Aorta (tissue), 5 donors: ENCODE results near the gene OXCT1. TPM values are rescaled to one million over a fixed set of nuclear protein-coding genes. Genes with fewer than 3 reads are reported as not detected.

Experiments
- ATAC-seq: fragments of 200-7000 bp; cut with Tn5 transposase; one replicate; pipeline ENCODE4 v1.9.1; 2022; ENCODE audit warnings: moderate library complexity; ENCODE audit not compliant: low FRiP score
- DNase-seq, 2 donors: peaks; one replicate each; pipeline ENCODE4 v3.0.0-alpha.2; 2020
- H3K27ac ChIP-seq, 2 donors: one replicate each; pipeline ENCODE4 v1.5.1; 2013; ENCODE audit warnings: low read length in 2 of 2, mild to moderate bottlenecking in 2 of 2, moderate library complexity in 2 of 2, control low read depth in 1 of 2, inconsistent platforms in 1 of 2, low read depth in 1 of 2
- H3K27me3 ChIP-seq, 2 donors: one replicate each; pipeline ENCODE4 v1.6.1; 2013; ENCODE audit warnings: control low read depth in 1 of 2, low read length in 1 of 2, mild to moderate bottlenecking in 1 of 2, moderate library complexity in 1 of 2; ENCODE audit not compliant: insufficient read depth in 2 of 2, control insufficient read depth in 1 of 2
- H3K36me3 ChIP-seq, 2 donors: one replicate each; pipeline ENCODE4 v1.6.1; 2013; ENCODE audit warnings: control low read depth in 1 of 2, low read length in 1 of 2, mild to moderate bottlenecking in 1 of 2; ENCODE audit not compliant: insufficient read depth in 2 of 2, control insufficient read depth in 1 of 2
- H3K4me1 ChIP-seq, 2 donors: one replicate each; pipeline ENCODE4 v1.6.1; 2013; ENCODE audit warnings: low read length in 2 of 2, control low read depth in 1 of 2, mild to moderate bottlenecking in 1 of 2, moderate library complexity in 1 of 2; ENCODE audit not compliant: insufficient read depth in 2 of 2, control insufficient read depth in 1 of 2
- H3K4me3 ChIP-seq, 2 donors: one replicate each; pipeline ENCODE4 v1.5.1; 2013; ENCODE audit warnings: low read length in 2 of 2, control low read depth in 1 of 2, mild to moderate bottlenecking in 1 of 2
- H3K9me3 ChIP-seq: one replicate; pipeline ENCODE4 v1.6.1; 2013; ENCODE audit warnings: mild to moderate bottlenecking, low read length; ENCODE audit not compliant: control insufficient read depth
- WGBS, 2 donors: extraction: QIAGEN DNeasy Blood & Tissue Kit; methylation state at CpG; one replicate each; pipeline ENCODE4 v1.1.7; 2013; 5-methylcytosine and 5-hydroxymethylcytosine counted together
- intact Hi-C, 2 donors: fragments of 100-400 bp; cut with DNase I; formaldehyde crosslinking; loops; one replicate each; pipeline versions ENCODE4 v1.14.2 to v1.15.0; 2022
- polyA plus RNA-seq, 2 donors: library from polyadenylated mRNA; stranded (reverse); fragments of 200-250 nt; gene quantifications; one replicate each; pipeline ENCODE4 v1.2.3, GENCODE V29; 2013
- total RNA-seq, 2 donors: library from RNA; stranded (reverse); fragmentation: NEBNext Ultra II Directional; extraction: Animal tissue kit (Norgen Biotek cat#: 25700); gene quantifications; one replicate each; pipeline ENCODE4 v1.2.1, GENCODE V29; 2021
- donor health status: healthy with polysubstance abuse.
- donor health status: Bipolar disorder and iron deficiency.
- donor health status: DM: no; HTN: no; CAD: no.
- donor health status: DM: no; HTN: no; CAD: no.
- donor health status: DM: yes; HTN: yes; CAD: no.

OXCT1 gene
- total and polyA plus RNA-seq, 4 donors, result 22.5 to 32.1 (median 27.8) TPM

DNA sequence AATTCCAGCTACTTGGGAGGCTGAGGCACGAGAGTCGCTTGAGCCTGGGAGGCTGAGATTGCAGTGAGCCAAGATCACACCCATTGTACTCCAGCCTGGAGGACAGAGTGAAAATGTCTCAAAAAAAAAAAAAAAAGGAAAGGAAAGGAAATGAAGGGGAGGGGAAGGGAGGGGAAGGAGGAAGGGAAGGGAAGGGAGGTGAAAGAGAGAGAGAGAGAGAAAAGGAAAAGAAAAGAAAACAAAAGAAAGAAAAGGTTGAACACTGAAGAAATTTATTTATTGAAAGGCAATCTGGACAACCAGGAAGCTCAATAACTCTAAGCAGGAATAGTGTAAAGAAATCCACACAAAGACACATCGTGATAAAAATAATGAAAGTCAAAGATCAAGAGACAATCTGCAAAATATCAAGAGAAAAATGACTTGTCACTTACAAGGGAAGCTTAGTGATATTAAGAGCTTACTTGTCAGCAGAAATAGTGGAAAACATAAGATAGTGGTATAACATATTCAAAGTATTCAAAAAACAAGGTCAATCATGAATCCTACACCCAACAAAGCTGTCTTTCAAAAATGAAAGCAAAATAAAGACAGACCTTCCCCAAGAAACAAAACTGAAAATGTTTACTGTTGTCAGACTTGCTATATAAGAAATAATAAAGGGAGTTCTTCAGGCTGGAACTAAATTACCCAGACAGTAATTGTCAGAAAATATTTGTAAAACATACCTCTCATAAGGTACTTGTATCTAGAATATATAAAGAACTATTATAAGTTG is 23.0 kb upstream of the OXCT1 start:
- DNase-seq, result no peak
- 77 to 82% methylated on average over 3 of the region's 3 CpGs for WGBS, 2 donors

GRCh38 chr5:41892031-41892430 is 21.8 kb upstream of the OXCT1 start:
- no peak for DNase-seq
- Histone ChIP-seq H3K4me1 (no peaks in the 10 kb centered on the region), H3K4me3 (no peak overlapping the region), H3K27ac (no peak overlapping the region), H3K27me3 (no peaks in the 10 kb centered on the region), H3K9me3 (no peaks in the 10 kb centered on the region), H3K36me3 (no peaks in the 10 kb centered on the region)
- intact Hi-C loops, result no loop called here
- ATAC-seq, result no peak

More for the DNA sequence above, 23.0 kb upstream of the OXCT1 start:
- Histone ChIP-seq H3K4me1 (no peaks in the 10 kb centered on the region), H3K27me3 (no peaks in the 10 kb centered on the region), H3K36me3 (no peaks in the 10 kb centered on the region), H3K9me3 (no peaks in the 10 kb centered on the region), H3K4me3 (no peak overlapping the region), H3K27ac (no peak overlapping the region)
- intact Hi-C loops, result no loop called here
- no peak for ATAC-seq

DNA sequence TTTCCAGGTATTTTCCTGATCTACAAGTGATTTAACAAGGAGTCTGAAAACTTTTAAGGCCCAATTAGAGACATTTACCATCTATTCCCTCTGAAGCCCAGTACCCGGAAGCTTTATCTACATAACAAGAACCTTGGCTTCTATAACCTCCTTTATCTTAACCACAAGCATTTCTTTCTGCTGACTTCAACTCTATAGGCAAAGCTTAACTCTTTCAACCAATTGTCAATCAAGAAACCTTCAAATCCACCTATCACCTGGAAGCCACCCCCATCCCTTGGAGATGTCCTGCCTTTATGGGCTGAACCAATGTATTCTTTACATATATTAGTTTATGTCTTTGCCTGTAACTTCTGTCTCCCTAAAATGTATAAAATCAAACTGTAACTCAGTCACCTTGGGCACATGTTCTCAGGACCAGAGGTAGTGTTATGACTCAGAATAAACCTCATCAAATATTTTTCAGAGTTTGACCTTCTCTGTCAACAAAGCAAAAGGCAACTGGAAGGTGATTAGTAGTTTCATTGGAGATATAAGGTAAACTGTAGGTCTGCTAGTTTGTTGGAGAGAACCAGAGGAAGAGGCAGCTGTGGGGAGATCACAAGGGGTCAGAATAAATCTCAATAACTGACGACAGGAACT is 21.0 kb upstream of the OXCT1 start:
- DNase-seq, result no peak
- 30 to 42% methylated on average over 2 of the region's 2 CpGs for WGBS, 2 donors
- intact Hi-C loops, result no loop called here
- H3K9me3 ChIP-seq, result no peaks in the 10 kb centered on the region
- no peak overlapping the region for H3K4me3 ChIP-seq
- no peak overlapping the region for H3K27ac ChIP-seq
- no peaks in the 10 kb centered on the region for H3K36me3 ChIP-seq
- ATAC-seq, result no peak
- no peaks in the 10 kb centered on the region for H3K4me1 ChIP-seq
- H3K27me3 ChIP-seq, result no peaks in the 10 kb centered on the region

DNA sequence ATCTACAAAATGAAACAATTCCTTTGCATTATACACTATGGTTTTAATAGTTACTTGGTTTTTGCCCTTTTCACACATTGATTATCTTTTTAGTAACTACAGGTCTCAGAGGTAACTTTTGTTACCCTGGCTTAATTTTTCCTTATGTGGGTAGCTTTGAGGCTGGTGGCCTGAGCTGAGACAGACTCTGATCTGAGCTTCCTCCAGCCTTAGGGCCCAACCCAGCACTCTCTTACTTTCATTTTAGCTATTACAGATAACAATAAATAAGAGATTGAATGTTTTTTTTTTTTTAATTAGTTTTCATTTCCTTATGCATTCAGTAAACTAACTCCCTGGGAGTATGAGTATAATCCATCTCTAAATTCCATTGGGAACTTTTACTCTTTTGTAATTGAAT is 15.1 kb upstream of the OXCT1 start:
- intact Hi-C loops, result no loop called here
- Histone ChIP-seq H3K27me3 (no peaks in the 10 kb centered on the region), H3K9me3 (no peaks in the 10 kb centered on the region), H3K4me1 (no peaks in the 10 kb centered on the region), H3K36me3 (no peaks in the 10 kb centered on the region), H3K27ac (no peak overlapping the region), H3K4me3 (no peak overlapping the region)
- ATAC-seq (no peak), DNase-seq (no peak)

GRCh38 chr5:41883936-41884335 is 13.7 kb upstream of the OXCT1 start:
- WGBS, 2 donors, result 20 to 21% methylated on average over 2 of the region's 2 CpGs
- intact Hi-C loops, result no loop called here
- Histone ChIP-seq H3K27me3 (no peaks in the 10 kb centered on the region), H3K4me1 (no peaks in the 10 kb centered on the region), H3K27ac (no peak overlapping the region), H3K9me3 (no peaks in the 10 kb centered on the region), H3K36me3 (no peaks in the 10 kb centered on the region), H3K4me3 (no peak overlapping the region)
- DNase-seq (no peak), ATAC-seq (no peak)

DNA sequence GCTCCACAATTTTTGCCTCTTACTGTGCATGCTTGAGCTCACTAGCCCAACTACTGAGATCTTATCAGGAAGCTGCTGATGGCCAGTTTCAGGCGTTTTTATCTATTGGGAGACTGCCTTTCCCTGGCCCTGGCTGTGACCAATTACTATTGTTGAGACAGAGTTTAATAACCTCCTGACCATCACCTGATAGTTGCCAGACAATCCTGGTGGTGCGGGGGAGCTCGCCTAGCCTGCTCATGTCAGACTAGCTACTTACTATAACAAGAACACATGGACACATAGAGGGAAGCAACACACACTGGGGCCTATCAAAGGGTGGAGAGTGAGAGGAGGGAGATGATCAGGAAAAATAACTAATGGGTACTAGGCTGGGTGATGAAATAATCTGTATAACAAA is 13.0 kb upstream of the OXCT1 start:
- no peak for ATAC-seq
- no peaks in the 10 kb centered on the region for H3K9me3 ChIP-seq
- DNase-seq, result no peak
- no peaks in the 10 kb centered on the region for H3K4me1 ChIP-seq
- 87 to 89% methylated on average over 3 of the region's 3 CpGs for WGBS, 2 donors
- no peaks in the 10 kb centered on the region for H3K27me3 ChIP-seq
- no peaks in the 10 kb centered on the region for H3K36me3 ChIP-seq
- H3K4me3 ChIP-seq, result no peak overlapping the region
- intact Hi-C loops, result no loop called here
- no peak overlapping the region for H3K27ac ChIP-seq

DNA sequence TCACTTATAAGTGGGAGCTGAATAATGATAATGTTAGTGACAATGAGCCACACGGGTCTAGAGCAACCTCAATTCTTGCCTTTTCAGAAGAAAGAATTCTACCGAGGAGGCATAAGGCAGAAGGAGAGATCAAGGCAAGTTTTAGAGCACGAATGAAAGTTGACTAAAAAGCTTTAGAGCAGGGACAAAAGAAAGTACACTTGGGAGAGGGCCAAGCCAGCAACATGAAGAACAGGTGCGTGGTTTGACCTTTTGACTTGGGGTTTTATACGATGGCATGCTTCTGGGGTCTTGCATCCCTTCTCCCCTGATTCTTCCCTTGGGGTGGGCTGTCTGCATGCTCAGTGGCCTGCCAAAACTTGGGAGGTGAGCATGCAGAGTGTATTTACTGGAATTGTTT is 12.5 kb upstream of the OXCT1 start:
- H3K27me3 ChIP-seq, result no peaks in the 10 kb centered on the region
- H3K27ac ChIP-seq, result no peak overlapping the region
- H3K9me3 ChIP-seq, result no peaks in the 10 kb centered on the region
- WGBS, 2 donors, result 84 to 86% methylated on average over 5 of the region's 5 CpGs
- no peak overlapping the region for H3K4me3 ChIP-seq
- H3K4me1 ChIP-seq, result no peaks in the 10 kb centered on the region
- ATAC-seq, result no peak
- DNase-seq, result no peak
- intact Hi-C loops, result no loop called here
- no peaks in the 10 kb centered on the region for H3K36me3 ChIP-seq

GRCh38 chr5:41878643-41879478 is 8.6 kb upstream of the OXCT1 start:
- H3K27ac ChIP-seq, result no peak overlapping the region
- no peaks in the 10 kb centered on the region for H3K27me3 ChIP-seq
- ATAC-seq, result no peak
- 94 to 95% methylated on average over 3 of the region's 3 CpGs for WGBS, 2 donors
- DNase-seq, result no peak
- H3K9me3 ChIP-seq, result no peaks in the 10 kb centered on the region
- peaks cover 0 to 1% of the 10 kb centered on the region in 2 donors for H3K4me1 ChIP-seq
- no peaks in the 10 kb centered on the region for H3K36me3 ChIP-seq
- no peak overlapping the region for H3K4me3 ChIP-seq
- intact Hi-C loops, result no loop called here
